Measurements from ENCODE around the gene KRTAP5-1.
"Not testable (repeated sequence)": the region's sequence is repeated elsewhere in the genome, so short reads cannot be mapped to it uniquely, and the experiment has no call there.

Gene KRTAP5-1

GRCh38 chr11:1584661-1585370 lies at the start of gene KRTAP5-1:
Gene KRTAP5-1 (minus strand): TSS chr11:1585283. CDS start chr11:1585249, 34 bp downstream.
- H3K27ac ChIP-seq (ENCODE audit: low read depth, low read length); H3K27me3 ChIP-seq (ENCODE audit: low read length); H3K4me2 ChIP-seq (ENCODE audit: low read depth, low read length, poor library complexity, severe bottlenecking); H3K9me2 ChIP-seq (replicated peaks; ENCODE audit: insufficient read depth, low read length); H3K9me3 ChIP-seq (ENCODE audit: insufficient read depth, low read length); H4K20me1 ChIP-seq (ENCODE audit: low read depth, low read length); H3K4me3 ChIP-seq (ENCODE audit: insufficient read depth, low read length, poor library complexity, severe bottlenecking); H3K79me2 ChIP-seq (ENCODE audit: insufficient read depth, low read length); H3K9ac ChIP-seq (ENCODE audit: low read length); H2AFZ ChIP-seq (ENCODE audit: low read depth, low read length, severe bottlenecking); H3K36me3 ChIP-seq (ENCODE audit: low read length); H3F3A ChIP-seq (ENCODE audit: insufficient read depth): not testable (repeated sequence)

DNA sequence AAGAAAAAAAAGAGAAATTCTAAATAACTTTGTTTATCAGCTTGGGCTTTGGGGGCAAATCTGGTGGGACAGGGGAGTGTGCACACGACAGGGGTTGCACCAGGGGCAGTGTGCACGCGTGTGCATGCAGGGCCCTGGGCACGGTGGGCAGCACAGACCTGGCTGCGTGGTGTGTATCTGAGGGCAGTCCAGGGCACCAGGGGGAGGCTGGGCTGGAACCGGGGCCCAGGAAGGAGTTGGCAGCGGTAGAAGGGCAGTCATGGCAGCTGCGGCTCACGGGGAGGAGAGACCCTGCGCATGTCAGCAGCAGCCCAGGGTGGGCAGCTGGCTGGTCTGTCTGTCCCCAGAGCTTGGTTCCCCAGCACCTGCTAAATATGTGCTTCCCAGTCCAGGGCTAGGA lies 48.8 kb upstream of the KRTAP5-1 start:
- no peaks in the 10 kb centered on the region for H4K20me1 ChIP-seq (ENCODE audit: low read depth, low read length)
- H3K79me2 ChIP-seq (ENCODE audit: insufficient read depth, low read length): no peaks in the 10 kb centered on the region
- no peak for TF ChIP-seq EZH2phosphoT487 (conservative IDR thresholded peaks at IDR 0.05; ENCODE audit: low read length)
- no peak overlapping the region for H3K4me2 ChIP-seq (ENCODE audit: low read depth, low read length, poor library complexity, severe bottlenecking)
- H3K9ac ChIP-seq (ENCODE audit: low read length): no peak overlapping the region
- no peaks in the 10 kb centered on the region for H3K9me3 ChIP-seq (ENCODE audit: insufficient read depth, low read length)
- H2AFZ ChIP-seq (ENCODE audit: low read depth, low read length, severe bottlenecking): no peak overlapping the region
- no peaks in the 10 kb centered on the region for H3K27me3 ChIP-seq (ENCODE audit: low read length)
- H3K4me3 ChIP-seq (ENCODE audit: insufficient read depth, low read length, poor library complexity, severe bottlenecking): no peak overlapping the region
- H3K27ac ChIP-seq (ENCODE audit: low read depth, low read length): no peak overlapping the region
- H3F3A ChIP-seq (ENCODE audit: insufficient read depth): no peaks in the 10 kb centered on the region
- H3K9me2 ChIP-seq (replicated peaks; ENCODE audit: insufficient read depth, low read length): no peaks in the 10 kb centered on the region
- no peaks in the 10 kb centered on the region for H3K36me3 ChIP-seq (ENCODE audit: low read length)

DNA sequence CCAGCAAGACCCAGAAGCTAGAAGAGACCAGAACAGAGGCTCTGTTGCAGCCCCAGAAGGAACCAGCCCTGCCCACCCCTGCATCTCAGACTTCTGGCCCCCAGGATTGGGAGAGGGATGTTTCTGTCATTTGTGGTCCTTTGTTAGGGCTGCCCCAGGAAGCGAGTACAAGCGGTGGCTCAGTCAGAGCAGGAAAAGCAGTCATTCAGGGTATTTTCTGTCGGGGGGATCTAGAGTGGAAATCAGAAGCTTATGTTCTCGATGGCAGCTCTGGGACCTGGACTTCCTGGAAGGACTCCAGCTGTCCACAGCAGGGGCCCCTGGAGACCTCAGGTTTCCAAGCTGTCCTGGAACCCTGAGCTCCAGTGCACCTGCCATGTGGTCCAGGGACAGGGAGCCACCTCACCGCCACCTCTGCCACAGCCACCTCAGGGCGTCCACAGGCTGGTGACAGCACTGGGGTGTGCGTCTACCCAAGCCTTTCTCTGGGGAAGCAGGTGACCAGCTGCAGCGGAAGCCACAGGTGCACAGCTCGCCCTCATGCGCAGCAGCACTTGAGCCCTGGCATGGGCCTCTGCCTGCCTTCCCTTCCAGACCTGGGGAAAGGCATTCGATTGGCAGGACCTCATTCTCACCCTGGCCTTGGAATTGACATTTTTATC lies 47.1 kb upstream of the KRTAP5-1 start:
- TF ChIP-seq EZH2phosphoT487 (conservative IDR thresholded peaks at IDR 0.05; ENCODE audit: low read length) (no peak), CTCF (IDR thresholded peaks at IDR 0.05; ENCODE audit: insufficient read depth, low read length, poor library complexity, severe bottlenecking) (no peak)
- no peaks in the 10 kb centered on the region for H3K27me3 ChIP-seq (ENCODE audit: low read length)
- H2AFZ ChIP-seq (ENCODE audit: low read depth, low read length, severe bottlenecking): no peak overlapping the region
- no peak overlapping the region for H3K9ac ChIP-seq (ENCODE audit: low read length)
- H3K9me2 ChIP-seq (replicated peaks; ENCODE audit: insufficient read depth, low read length): no peaks in the 10 kb centered on the region
- H3K4me2 ChIP-seq (ENCODE audit: low read depth, low read length, poor library complexity, severe bottlenecking): no peak overlapping the region
- no peaks in the 10 kb centered on the region for H3K9me3 ChIP-seq (ENCODE audit: insufficient read depth, low read length)
- no peaks in the 10 kb centered on the region for H4K20me1 ChIP-seq (ENCODE audit: low read depth, low read length)
- H3K36me3 ChIP-seq (ENCODE audit: low read length): no peaks in the 10 kb centered on the region
- no peaks in the 10 kb centered on the region for H3F3A ChIP-seq (ENCODE audit: insufficient read depth)
- H3K27ac ChIP-seq (ENCODE audit: low read depth, low read length): no peak overlapping the region
- H3K79me2 ChIP-seq (ENCODE audit: insufficient read depth, low read length): no peaks in the 10 kb centered on the region
- H3K4me3 ChIP-seq (ENCODE audit: insufficient read depth, low read length, poor library complexity, severe bottlenecking): no peak overlapping the region

GRCh38 chr11:1631066-1631568 lies 46.0 kb upstream of the KRTAP5-1 start:
- H3K4me2 ChIP-seq (ENCODE audit: low read depth, low read length, poor library complexity, severe bottlenecking): no peak overlapping the region
- no peaks in the 10 kb centered on the region for H3F3A ChIP-seq (ENCODE audit: insufficient read depth)
- H4K20me1 ChIP-seq (ENCODE audit: low read depth, low read length): no peaks in the 10 kb centered on the region
- H3K27ac ChIP-seq (ENCODE audit: low read depth, low read length): no peak overlapping the region
- no peak overlapping the region for H3K9ac ChIP-seq (ENCODE audit: low read length)
- H2AFZ ChIP-seq (ENCODE audit: low read depth, low read length, severe bottlenecking): no peak overlapping the region
- H3K9me2 ChIP-seq (replicated peaks; ENCODE audit: insufficient read depth, low read length): no peaks in the 10 kb centered on the region
- no peaks in the 10 kb centered on the region for H3K79me2 ChIP-seq (ENCODE audit: insufficient read depth, low read length)
- no peaks in the 10 kb centered on the region for H3K36me3 ChIP-seq (ENCODE audit: low read length)
- no peaks in the 10 kb centered on the region for H3K9me3 ChIP-seq (ENCODE audit: insufficient read depth, low read length)
- no peaks in the 10 kb centered on the region for H3K27me3 ChIP-seq (ENCODE audit: low read length)
- no peak overlapping the region for H3K4me3 ChIP-seq (ENCODE audit: insufficient read depth, low read length, poor library complexity, severe bottlenecking)
- TF ChIP-seq EZH2phosphoT487 (conservative IDR thresholded peaks at IDR 0.05; ENCODE audit: low read length) (no peak), CTCF (IDR thresholded peaks at IDR 0.05; ENCODE audit: insufficient read depth, low read length, poor library complexity, severe bottlenecking) (no peak)
